Left lobe of liver (tissue), 2 donors: ENCODE results near the gene VWF. TPM values are rescaled to one million over a fixed set of nuclear protein-coding genes. Genes with fewer than 3 reads are reported as not detected.
"Not testable (repeated sequence)": the region's sequence is repeated elsewhere in the genome, so short reads cannot be mapped to it uniquely, and the experiment has no call there.

Source experiments
- ATAC-seq: fragments of 200-7000 bp; cut with Tn5 transposase; one replicate; pipeline ENCODE4 v1.9.1; 2020; ENCODE audit warnings: mild to moderate bottlenecking, moderate library complexity
- DNase-seq: peaks from one replicate; pipeline ENCODE4 v3.0.0-alpha.2; 2020; ENCODE audit warnings: low spot score
- total RNA-seq: library from RNA; stranded (reverse); gene quantifications from one replicate; pipeline ENCODE4 v1.2.1, GENCODE V29; 2021
- donor health status: DM: no; HTN: no; CAD: no; lungs with moderate emphysema.
- donor health status: DM: no; HTN: yes; CAD: no.

VWF gene
- total RNA-seq, 1 donor from 2014 or later: 6.4 TPM

- not testable (repeated sequence) for ATAC-seq, DNase-seq
Measured at GRCh38 chr12:6010631-6011350, 113.7 kb downstream of the VWF start.

GRCh38 chr12:5997260-5997659 is 127.2 kb downstream of the VWF start:
- DNase-seq (no peak), ATAC-seq (no peak)

GRCh38 chr12:5996459-5996858 is 128.0 kb downstream of the VWF start:
- ATAC-seq (no peak), DNase-seq (no peak)

- DNase-seq: no peak
- no peak for ATAC-seq
Measured at GRCh38 chr12:5989621-5990020, 134.8 kb downstream of the VWF start.

- DNase-seq (peak; percentile 84), ATAC-seq (peak; percentile 100)
Measured at GRCh38 chr12:5988659-5989116, 135.8 kb downstream of the VWF start.

GRCh38 chr12:5988088-5988487 is 136.4 kb downstream of the VWF start:
- DNase-seq (no peak), ATAC-seq (no peak)

GRCh38 chr12:5987573-5987972 is 136.9 kb downstream of the VWF start:
- ATAC-seq (no peak), DNase-seq (no peak)

- DNase-seq: no peak
- peak; percentile 45 for ATAC-seq
Measured at GRCh38 chr12:5985471-5985870, 139.0 kb downstream of the VWF start.

- ATAC-seq (no peak), DNase-seq (no peak)
Measured at GRCh38 chr12:5984873-5985272, 139.6 kb downstream of the VWF start.

GRCh38 chr12:5982106-5982505 is 142.4 kb downstream of the VWF start:
- no peak for DNase-seq
- no peak for ATAC-seq

- no peak for ATAC-seq
- no peak for DNase-seq
Measured at GRCh38 chr12:5977556-5977955, 146.9 kb downstream of the VWF start.

GRCh38 chr12:5976711-5977110 is 147.8 kb downstream of the VWF start:
- ATAC-seq (no peak), DNase-seq (no peak)

GRCh38 chr12:5976196-5976595 is 148.3 kb downstream of the VWF start:
- ATAC-seq (no peak), DNase-seq (no peak)

- DNase-seq: no peak
- ATAC-seq: no peak
Measured at GRCh38 chr12:5973461-5974115, 150.9 kb downstream of the VWF start.

GRCh38 chr12:5972387-5972786 is 152.1 kb downstream of the VWF start:
- no peak for DNase-seq
- ATAC-seq: no peak

GRCh38 chr12:5971194-5971850 is 153.1 kb downstream of the VWF start:
- ATAC-seq (no peak), DNase-seq (no peak)

- no peak for DNase-seq
- ATAC-seq: no peak
Measured at GRCh38 chr12:5969974-5970690, 154.3 kb downstream of the VWF start.

GRCh38 chr12:5969156-5969973 is 155.1 kb downstream of the VWF start:
- DNase-seq (no peak), ATAC-seq (no peak)

GRCh38 chr12:5967645-5968415 is 156.6 kb downstream of the VWF start:
- ATAC-seq (no peak), DNase-seq (peak; percentile 8)
